Astrocyte (in vitro differentiated cells and primary cell): ENCODE data around the gene PCED1B. TPM values are rescaled to one million over a fixed set of nuclear protein-coding genes. Genes with fewer than 3 reads are reported as not detected.

Experiments
- DNase-seq: peaks from one replicate; pipeline ENCODE4 v3.0.0-alpha.2; 2010; ENCODE audit warnings: low read depth
- FAIRE-seq: peaks from 2 replicates; lab custom pipeline; 2011; peaks lifted over from hg19 to GRCh38; lab: Jason Lieb, UNC
- H2AFZ ChIP-seq: 2 replicates; pipeline ENCODE4 v1.6.0; 2012; ENCODE audit warnings: low read depth, low read length, inconsistent platforms
- H3K27ac ChIP-seq: 2 replicates; pipeline ENCODE4 v1.5.1; 2011; ENCODE audit warnings: low read depth, low read length, inconsistent platforms
- H3K27me3 ChIP-seq: 2 replicates; pipeline ENCODE4 v1.6.0; 2011; ENCODE audit warnings: low read length, inconsistent platforms; ENCODE audit not compliant: insufficient read depth
- H3K36me3 ChIP-seq: 2 replicates; pipeline ENCODE4 v1.5.1; 2011; ENCODE audit warnings: low read length, inconsistent platforms; ENCODE audit not compliant: insufficient read depth
- H3K4me1 ChIP-seq: 2 replicates; pipeline ENCODE4 v1.5.1; 2011; ENCODE audit warnings: low read length, inconsistent platforms; ENCODE audit not compliant: insufficient read depth
- H3K4me2 ChIP-seq: 2 replicates; pipeline ENCODE4 v1.6.0; 2012; ENCODE audit warnings: low read length, inconsistent platforms
- H3K4me3 ChIP-seq: 2 replicates; pipeline ENCODE4 v1.5.1; 2011; ENCODE audit warnings: low read depth, mild to moderate bottlenecking, low read length, inconsistent platforms; ENCODE audit not compliant: insufficient read depth
- H3K79me2 ChIP-seq: 2 replicates; pipeline ENCODE4 v1.6.0; 2012; ENCODE audit warnings: mild to moderate bottlenecking, low read length, inconsistent platforms; ENCODE audit not compliant: insufficient read depth
- H3K9ac ChIP-seq: 2 replicates; pipeline ENCODE4 v1.6.0; 2012; ENCODE audit warnings: mild to moderate bottlenecking, low read length, inconsistent platforms
- H3K9me3 ChIP-seq: 2 replicates; pipeline ENCODE4 v1.5.1; 2012; ENCODE audit warnings: low read depth, mild to moderate bottlenecking, low read length, inconsistent platforms; ENCODE audit not compliant: insufficient read depth
- H4K20me1 ChIP-seq: 2 replicates; pipeline ENCODE4 v1.6.0; 2012; ENCODE audit warnings: low read length, inconsistent platforms; ENCODE audit not compliant: insufficient read depth
- H3K27ac Mint-ChIP-seq: one replicate; pipeline ENCODE4 v1.8.0; 2021; ENCODE audit warnings: mild to moderate bottlenecking, mixed read lengths; ENCODE audit not compliant: unreplicated experiment
- H3K27me3 Mint-ChIP-seq: one replicate; pipeline ENCODE4 v1.8.0; 2021; ENCODE audit warnings: low read depth, mixed read lengths; ENCODE audit not compliant: unreplicated experiment
- H3K36me3 Mint-ChIP-seq: one replicate; pipeline ENCODE4 v1.8.0; 2021; ENCODE audit warnings: low read depth, mixed read lengths; ENCODE audit not compliant: unreplicated experiment
- H3K4me1 Mint-ChIP-seq: one replicate; pipeline ENCODE4 v1.8.0; 2021; ENCODE audit warnings: low read depth, mixed read lengths; ENCODE audit not compliant: unreplicated experiment
- H3K4me3 Mint-ChIP-seq: one replicate; pipeline ENCODE4 v1.8.0; 2021; ENCODE audit warnings: mild to moderate bottlenecking, moderate library complexity, mixed read lengths; ENCODE audit not compliant: unreplicated experiment
- H3K9me3 Mint-ChIP-seq: one replicate; pipeline ENCODE4 v1.8.0; 2021; ENCODE audit warnings: mild to moderate bottlenecking, mixed read lengths; ENCODE audit not compliant: unreplicated experiment
- CTCF ChIP-seq: IDR thresholded peaks from 2 replicates; pipeline ENCODE4 v1.5.1; 2011; ENCODE audit warnings: low read depth, mild to moderate bottlenecking, inconsistent platforms, low read length, moderate library complexity; ENCODE audit not compliant: insufficient read depth
- EZH2 ChIP-seq: IDR thresholded peaks from 2 replicates; pipeline ENCODE4 v1.6.1; 2012; ENCODE audit warnings: mild to moderate bottlenecking, low read length, inconsistent platforms; ENCODE audit not compliant: insufficient read depth
- total RNA-seq: library from RNA; stranded (reverse); gene quantifications from 2 replicates; pipeline ENCODE4 v1.2.1, GENCODE V29; 2021

The PCED1B gene
- total RNA-seq, 1 donor from 2014 or later, result 1.8 TPM

GRCh38 chr12:47225356-47225755 lies 145.9 kb downstream of the PCED1B start:
- Histone ChIP-seq H3K79me2 (no peaks in the 10 kb centered on the region), H3K9ac (no peak overlapping the region), H3K27ac (no peak overlapping the region), H3K36me3 (no peaks in the 10 kb centered on the region), H3K27me3 (no peaks in the 10 kb centered on the region), H4K20me1 (no peaks in the 10 kb centered on the region), H3K9me3 (no peaks in the 10 kb centered on the region), H3K4me1 (peaks cover 16% of the 10 kb centered on the region), H3K4me3 (no peak overlapping the region), H2AFZ (no peak overlapping the region), H3K4me2 (no peak overlapping the region)
- FAIRE-seq (no peak), DNase-seq (no peak)
- Mint-ChIP-seq H3K9me3 (no peaks in the 10 kb centered on the region), H3K27me3 (no peaks in the 10 kb centered on the region), H3K4me3 (no peak overlapping the region), H3K36me3 (no peaks in the 10 kb centered on the region), H3K4me1 (peaks cover 10% of the 10 kb centered on the region), H3K27ac (no peak overlapping the region)
- TF ChIP-seq CTCF (no peak), EZH2 (no peak)

- peaks cover 10% of the 10 kb centered on the region for H3K4me1 Mint-ChIP-seq
- Histone ChIP-seq H3K27me3 (no peaks in the 10 kb centered on the region), H3K4me3 (no peak overlapping the region), H3K79me2 (no peaks in the 10 kb centered on the region), H3K4me1 (peaks cover 12% of the 10 kb centered on the region), H2AFZ (no peak overlapping the region), H3K9ac (no peak overlapping the region), H3K4me2 (no peak overlapping the region), H3K27ac (no peak overlapping the region), H3K9me3 (no peaks in the 10 kb centered on the region), H3K36me3 (no peaks in the 10 kb centered on the region), H4K20me1 (no peaks in the 10 kb centered on the region)
- TF ChIP-seq CTCF (no peak), EZH2 (no peak)
- no peaks in the 10 kb centered on the region for H3K27me3 Mint-ChIP-seq
- H3K4me3 Mint-ChIP-seq, result no peak overlapping the region
- no peak overlapping the region for H3K27ac Mint-ChIP-seq
- no peaks in the 10 kb centered on the region for H3K36me3 Mint-ChIP-seq
- DNase-seq (no peak), FAIRE-seq (no peak)
- H3K9me3 Mint-ChIP-seq, result no peaks in the 10 kb centered on the region
These were observed 146.8 kb downstream of the PCED1B start for GRCh38 chr12:47226199-47226598.

GRCh38 chr12:47228802-47229201 lies 149.4 kb downstream of the PCED1B start:
- Mint-ChIP-seq H3K36me3 (no peaks in the 10 kb centered on the region), H3K4me1 (peaks cover 1% of the 10 kb centered on the region), H3K4me3 (no peak overlapping the region), H3K27ac (no peak overlapping the region), H3K9me3 (no peaks in the 10 kb centered on the region), H3K27me3 (no peaks in the 10 kb centered on the region)
- no peaks in the 10 kb centered on the region for H4K20me1 ChIP-seq
- no peaks in the 10 kb centered on the region for H3K79me2 ChIP-seq
- H3K36me3 ChIP-seq, result no peaks in the 10 kb centered on the region
- H3K27ac ChIP-seq, result no peak overlapping the region
- DNase-seq (no peak), FAIRE-seq (no peak)
- H3K4me3 ChIP-seq, result no peak overlapping the region
- no peak for TF ChIP-seq CTCF
- no peak for TF ChIP-seq EZH2
- peaks cover 2% of the 10 kb centered on the region for H3K4me1 ChIP-seq
- no peaks in the 10 kb centered on the region for H3K27me3 ChIP-seq
- H3K9me3 ChIP-seq, result no peaks in the 10 kb centered on the region
- H3K9ac ChIP-seq, result no peak overlapping the region
- H3K4me2 ChIP-seq, result no peak overlapping the region
- H2AFZ ChIP-seq, result no peak overlapping the region
